PC-3 (cell line): ENCODE measurements around the gene SRSF2. TPM values are rescaled to one million over a fixed set of nuclear protein-coding genes. Genes with fewer than 3 reads are reported as not detected.
A peak's percentile ranks its signal among the peaks of the same experiment; 100 is the strongest.

Experiments used
- ATAC-seq: fragments of 200-7000 bp; cut with Tn5 transposase; 2 replicates; pipeline ENCODE4 v1.9.1; 2020; ENCODE audit warnings: mild to moderate bottlenecking, moderate library complexity
- BruUV-seq: library from RNA; stranded (reverse); fragments of 400-500 nt; replicated peaks from 2 replicates; lab custom pipeline; 2021; lab: Mats Ljungman, UMichigan
- CTCF ChIA-PET: fragments of 300-600 bp; sonication (Branson Sonifier 250); formaldehyde crosslinking; loops from one replicate; lab custom pipeline; 2022; ENCODE audit warnings: antibody characterized with exemption; lab: Charles Lee
- POLR2A ChIA-PET: fragments of 300-600 bp; sonication (Branson Sonifier 250); formaldehyde crosslinking; loops from one replicate; lab custom pipeline; 2022; ENCODE audit warnings: antibody characterized with exemption; ENCODE audit not compliant: unreplicated experiment; lab: Charles Lee
- DNase-seq: peaks from one replicate; pipeline ENCODE4 v3.0.0-alpha.2; 2015
- H2AFZ ChIP-seq: fragments of 300-600 bp; sonication (generic); 2 replicates; pipeline ENCODE4 v1.6.0; 2016; ENCODE audit warnings: antibody characterized with exemption, low read length
- H3F3A ChIP-seq: fragments of 300-600 bp; sonication (generic); one replicate; pipeline ENCODE4 v1.6.0; 2017; ENCODE audit warnings: antibody characterized with exemption, low read length, control low read depth, mild to moderate bottlenecking; ENCODE audit not compliant: unreplicated experiment
- H3K27ac ChIP-seq: fragments of 300-600 bp; sonication (generic); 2 replicates; pipeline ENCODE4 v1.5.1; 2016; ENCODE audit warnings: mild to moderate bottlenecking, low read length
- H3K27me3 ChIP-seq: fragments of 300-600 bp; sonication (generic); 2 replicates; pipeline ENCODE4 v1.6.1; 2016; ENCODE audit warnings: low read length, mixed read lengths
- H3K36me3 ChIP-seq: fragments of 300-600 bp; sonication (generic); 2 replicates; pipeline ENCODE4 v1.6.1; 2016; ENCODE audit warnings: low read depth, mixed run types, low read length, mixed read lengths
- H3K4me1 ChIP-seq: fragments of 300-600 bp; sonication (generic); 2 replicates; pipeline ENCODE4 v1.5.1; 2016; ENCODE audit warnings: low read length; ENCODE audit not compliant: insufficient read depth
- H3K4me2 ChIP-seq: fragments of 300-600 bp; sonication (generic); 2 replicates; pipeline ENCODE4 v1.6.0; 2016; ENCODE audit warnings: low read length
- H3K4me3 ChIP-seq: fragments of 300-600 bp; sonication (generic); 2 replicates; pipeline ENCODE4 v1.5.1; 2016; ENCODE audit warnings: mild to moderate bottlenecking, low read length, mixed read lengths
- H3K79me2 ChIP-seq: fragments of 300-600 bp; sonication (generic); 2 replicates; pipeline ENCODE4 v1.6.1; 2017; ENCODE audit warnings: low read length, mixed read lengths
- H3K9ac ChIP-seq: fragments of 300-600 bp; sonication (generic); 2 replicates; pipeline ENCODE4 v1.6.0; 2016; ENCODE audit warnings: mild to moderate bottlenecking, low read length
- H3K9me2 ChIP-seq: fragments of 300-600 bp; sonication (generic); replicated peaks from 2 replicates; pipeline ENCODE4 v1.6.1; 2016; ENCODE audit warnings: mixed run types, low read length, mixed read lengths
- H3K9me3 ChIP-seq: fragments of 300-600 bp; sonication (generic); 2 replicates; pipeline ENCODE4 v1.6.1; 2016; ENCODE audit warnings: low read length, mixed read lengths
- H4K20me1 ChIP-seq: fragments of 300-600 bp; sonication (generic); 2 replicates; pipeline ENCODE4 v1.6.1; 2016; ENCODE audit warnings: low read length, mixed read lengths
- EZH2 ChIP-seq: fragments of 300-600 bp; sonication (generic); IDR thresholded peaks from one replicate; pipeline ENCODE4 v1.6.1; 2017; ENCODE audit warnings: antibody characterized with exemption, mild to moderate bottlenecking, low read length; ENCODE audit not compliant: unreplicated experiment
- EZH2phosphoT487 ChIP-seq: fragments of 300-600 bp; sonication (generic); IDR thresholded peaks from 2 replicates; pipeline ENCODE4 v1.6.1; 2018; ENCODE audit warnings: mild to moderate bottlenecking, antibody characterized with exemption, low read length, borderline replicate concordance
- intact Hi-C: fragments of 100-400 bp; cut with micrococcal nuclease; formaldehyde crosslinking; loops from 2 replicates; pipeline ENCODE4 v1.9.0; 2023
- total RNA-seq: library from RNA; depleted of rRNA; stranded (reverse); fragments of >200 nt; gene quantifications from 2 replicates; pipeline ENCODE4 v1.2.3, GENCODE V29; 2014
- TF ChIP-seq, protein P1 (sequence below): fragments of 300-600 bp; sonication (generic); conservative IDR thresholded peaks from 2 replicates; pipeline ENCODE4 v1.5.1; 2017; ENCODE audit warnings: antibody characterized with exemption, low read depth, mild to moderate bottlenecking, low read length

SRSF2 gene
- total RNA-seq, 1 experiment from 2014 or later, result 859 TPM

- peaks cover 27% of the 10 kb centered on the region for H3F3A ChIP-seq
- H3K36me3 ChIP-seq, result peaks cover 49% of the 10 kb centered on the region
- TF ChIP-seq EZH2phosphoT487 (no peak), EZH2 (no peak)
- TF ChIP-seq, protein P1, sequence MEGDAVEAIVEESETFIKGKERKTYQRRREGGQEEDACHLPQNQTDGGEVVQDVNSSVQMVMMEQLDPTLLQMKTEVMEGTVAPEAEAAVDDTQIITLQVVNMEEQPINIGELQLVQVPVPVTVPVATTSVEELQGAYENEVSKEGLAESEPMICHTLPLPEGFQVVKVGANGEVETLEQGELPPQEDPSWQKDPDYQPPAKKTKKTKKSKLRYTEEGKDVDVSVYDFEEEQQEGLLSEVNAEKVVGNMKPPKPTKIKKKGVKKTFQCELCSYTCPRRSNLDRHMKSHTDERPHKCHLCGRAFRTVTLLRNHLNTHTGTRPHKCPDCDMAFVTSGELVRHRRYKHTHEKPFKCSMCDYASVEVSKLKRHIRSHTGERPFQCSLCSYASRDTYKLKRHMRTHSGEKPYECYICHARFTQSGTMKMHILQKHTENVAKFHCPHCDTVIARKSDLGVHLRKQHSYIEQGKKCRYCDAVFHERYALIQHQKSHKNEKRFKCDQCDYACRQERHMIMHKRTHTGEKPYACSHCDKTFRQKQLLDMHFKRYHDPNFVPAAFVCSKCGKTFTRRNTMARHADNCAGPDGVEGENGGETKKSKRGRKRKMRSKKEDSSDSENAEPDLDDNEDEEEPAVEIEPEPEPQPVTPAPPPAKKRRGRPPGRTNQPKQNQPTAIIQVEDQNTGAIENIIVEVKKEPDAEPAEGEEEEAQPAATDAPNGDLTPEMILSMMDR, result no peak
- no peak overlapping the region for H3K27ac ChIP-seq
- peak overlapping the region; percentile 83 for H3K4me2 ChIP-seq
- DNase-seq, result peak; percentile 44
- ChIA-PET POLR2A (no interaction called here), CTCF (interaction anchor here (0.6 kb wide), 2 partner anchors 137 to 158 kb away, joined by 4 read pairs; no protein-coding TSS in a partner anchor)
- BruUV-seq, result no TSS peak
- no peak overlapping the region for H2AFZ ChIP-seq
- H3K9ac ChIP-seq, result peak overlapping the region; percentile 98
- H3K9me2 ChIP-seq, result no peaks in the 10 kb centered on the region
- H3K9me3 ChIP-seq, result no peaks in the 10 kb centered on the region
- intact Hi-C loops, result loop anchor here (1.0 to 10.0 kb wide), 2 partner anchors 8 to 550 kb away; no protein-coding TSS in a partner anchor
- peak overlapping the region; percentile 89 for H3K4me3 ChIP-seq
- H3K79me2 ChIP-seq, result peaks cover 83% of the 10 kb centered on the region
- ATAC-seq, result no peak
- peaks cover 30% of the 10 kb centered on the region for H3K4me1 ChIP-seq
- no peaks in the 10 kb centered on the region for H3K27me3 ChIP-seq
- peaks cover 45% of the 10 kb centered on the region for H4K20me1 ChIP-seq
These were observed 2.1 kb downstream of the SRSF2 start for GRCh38 chr17:76735006-76735405.

GRCh38 chr17:76734080-76734840, 2.9 kb downstream of the SRSF2 start:
- no TSS peak for BruUV-seq
- peaks cover 27% of the 10 kb centered on the region for H3F3A ChIP-seq
- ATAC-seq (no peak), DNase-seq (no peak)
- H3K36me3 ChIP-seq, result peaks cover 49% of the 10 kb centered on the region
- peaks cover 45% of the 10 kb centered on the region for H4K20me1 ChIP-seq
- peak overlapping the region; percentile 83 for H3K4me2 ChIP-seq
- intact Hi-C loops, result loop anchor here (10.0 kb wide), 1 partner anchor 551 kb away; no protein-coding TSS in a partner anchor
- H3K27me3 ChIP-seq, result no peaks in the 10 kb centered on the region
- peaks cover 26% of the 10 kb centered on the region for H3K4me1 ChIP-seq
- H3K4me3 ChIP-seq, result peak overlapping the region; percentile 89
- H3K9me3 ChIP-seq, result no peaks in the 10 kb centered on the region
- H3K79me2 ChIP-seq, result peaks cover 85% of the 10 kb centered on the region
- H3K9ac ChIP-seq, result peak overlapping the region; percentile 98
- H3K27ac ChIP-seq, result no peak overlapping the region
- ChIA-PET CTCF (no interaction called here), POLR2A (no interaction called here)
- TF ChIP-seq EZH2phosphoT487, result no peak
- TF ChIP-seq, protein P1, result no peak
- no peak for TF ChIP-seq EZH2
- H2AFZ ChIP-seq, result no peak overlapping the region
- no peaks in the 10 kb centered on the region for H3K9me2 ChIP-seq

DNA sequence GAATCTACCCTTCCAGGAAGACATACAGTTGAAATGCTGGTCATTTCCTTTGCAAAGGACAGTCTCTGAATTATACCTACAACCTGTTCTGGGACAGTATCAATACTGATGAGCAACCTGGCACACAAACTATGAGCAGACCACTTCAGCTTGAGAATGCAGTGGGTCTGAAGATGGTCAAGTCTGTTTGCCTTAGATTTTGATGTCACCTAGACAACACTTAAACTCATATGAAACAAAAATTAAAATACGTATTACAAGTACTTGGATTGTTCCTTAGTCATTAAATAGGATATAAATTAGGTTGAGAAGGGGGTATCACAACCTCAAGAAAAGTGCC, 3.5 kb downstream of the SRSF2 start:
- intact Hi-C loops, result loop anchor here (10.0 kb wide), 1 partner anchor 551 kb away; no protein-coding TSS in a partner anchor
- H2AFZ ChIP-seq, result no peak overlapping the region
- H3K79me2 ChIP-seq, result peaks cover 84% of the 10 kb centered on the region
- H4K20me1 ChIP-seq, result peaks cover 45% of the 10 kb centered on the region
- peaks cover 27% of the 10 kb centered on the region for H3F3A ChIP-seq
- H3K4me1 ChIP-seq, result peaks cover 19% of the 10 kb centered on the region
- BruUV-seq, result no TSS peak
- TF ChIP-seq EZH2phosphoT487 (no peak), EZH2 (no peak)
- TF ChIP-seq, protein P1, result no peak
- peaks cover 49% of the 10 kb centered on the region for H3K36me3 ChIP-seq
- DNase-seq (no peak), ATAC-seq (no peak)
- no peaks in the 10 kb centered on the region for H3K9me3 ChIP-seq
- ChIA-PET CTCF (no interaction called here), POLR2A (no interaction called here)
- H3K27ac ChIP-seq, result no peak overlapping the region
- no peak overlapping the region for H3K9ac ChIP-seq
- peak overlapping the region; percentile 89 for H3K4me3 ChIP-seq
- H3K4me2 ChIP-seq, result peak overlapping the region; percentile 83
- H3K9me2 ChIP-seq, result no peaks in the 10 kb centered on the region
- H3K27me3 ChIP-seq, result no peaks in the 10 kb centered on the region
